Gastroesophageal sphincter (tissue), 2 donors: Measurements from ENCODE around the gene CST7.

Source experiments
- EP300 ChIP-seq: sonication (generic); formaldehyde crosslinking; IDR thresholded peaks from one replicate; pipeline ENCODE4 v1.6.1; 2017; ENCODE audit warnings: antibody characterized with exemption, mild to moderate bottlenecking
- POLR2AphosphoS5 ChIP-seq: sonication (generic); formaldehyde crosslinking; IDR thresholded peaks from one replicate; pipeline ENCODE4 v1.6.1; 2017; ENCODE audit warnings: antibody characterized with exemption

DNA sequence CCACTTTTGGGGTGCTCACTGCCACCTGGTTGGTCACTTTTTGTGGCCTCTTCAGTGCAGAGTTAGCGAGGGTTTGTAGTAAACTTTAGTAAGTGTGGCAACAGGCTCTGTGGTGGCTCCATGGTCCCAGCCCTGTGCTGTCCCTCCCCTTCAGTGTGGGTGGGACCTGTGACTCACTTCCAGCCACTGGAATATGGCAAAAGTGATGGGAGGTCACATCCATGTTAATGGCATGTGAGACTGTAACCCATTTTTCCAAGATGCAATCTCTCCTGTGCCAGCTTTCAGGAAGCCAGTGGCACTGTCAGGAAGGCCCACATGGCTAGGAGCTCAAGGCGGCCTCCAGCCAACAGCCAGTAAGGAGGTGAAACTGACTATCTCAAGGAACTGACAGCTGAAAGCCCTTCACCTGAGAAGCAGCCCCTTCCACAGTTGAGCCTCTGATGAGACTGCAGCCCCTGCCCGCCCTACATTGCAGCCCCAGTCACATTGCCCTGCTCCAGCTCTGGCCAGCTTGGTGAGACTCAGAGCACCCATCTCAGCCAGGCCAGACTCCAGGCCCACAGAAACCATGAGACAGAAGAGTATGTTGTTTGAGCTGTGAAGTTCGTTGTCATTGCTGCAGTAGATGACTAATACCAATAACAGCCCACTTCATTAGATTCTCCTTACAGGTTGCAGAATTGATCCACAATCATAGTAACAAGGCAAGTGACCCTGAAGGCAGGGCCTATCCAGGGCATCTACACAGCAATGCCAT, 13.1 kb upstream of the CST7 start:
- TF ChIP-seq EP300 (no peak), POLR2AphosphoS5 (no peak)
